ENCODE measurements around the gene BRINP1.

DNA sequence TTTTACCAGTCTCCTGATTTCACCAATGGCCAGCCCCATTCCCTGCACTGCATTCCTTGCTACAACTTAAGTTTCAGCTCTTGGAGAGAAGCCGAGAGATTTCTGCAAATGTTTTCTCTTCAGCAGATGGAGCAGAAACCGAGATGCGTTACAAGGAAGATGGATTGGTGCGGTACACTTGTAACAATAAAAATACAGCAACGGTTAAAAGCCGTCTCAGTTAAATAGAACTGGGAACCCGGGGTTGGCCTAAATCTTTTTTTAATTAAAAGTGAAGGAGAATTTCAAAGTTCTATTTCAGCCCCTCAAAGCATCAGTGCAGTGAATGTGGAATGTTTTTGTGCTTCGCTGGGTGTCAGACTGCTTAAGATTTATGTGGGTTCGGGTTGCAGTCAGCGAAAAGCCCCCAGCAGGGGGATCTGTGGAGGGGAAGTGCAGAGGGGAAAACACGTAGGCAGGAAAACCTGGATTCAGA, 19.8 kb downstream of the BRINP1 start:
- TF ChIP-seq CTCF (IDR thresholded peaks at IDR 0.05) (no peak), SIN3A (IDR thresholded peaks at IDR 0.05; ENCODE audit: borderline replicate concordance, insufficient read depth, low read depth, low read length) (no peak), POLR2AphosphoS5 (IDR thresholded peaks at IDR 0.05; ENCODE audit: low read depth, low read length) (no peak), TCF7L2 (IDR thresholded peaks at IDR 0.05; ENCODE audit: low read depth, low read length) (no peak)
- TF ChIP-seq, protein P1, sequence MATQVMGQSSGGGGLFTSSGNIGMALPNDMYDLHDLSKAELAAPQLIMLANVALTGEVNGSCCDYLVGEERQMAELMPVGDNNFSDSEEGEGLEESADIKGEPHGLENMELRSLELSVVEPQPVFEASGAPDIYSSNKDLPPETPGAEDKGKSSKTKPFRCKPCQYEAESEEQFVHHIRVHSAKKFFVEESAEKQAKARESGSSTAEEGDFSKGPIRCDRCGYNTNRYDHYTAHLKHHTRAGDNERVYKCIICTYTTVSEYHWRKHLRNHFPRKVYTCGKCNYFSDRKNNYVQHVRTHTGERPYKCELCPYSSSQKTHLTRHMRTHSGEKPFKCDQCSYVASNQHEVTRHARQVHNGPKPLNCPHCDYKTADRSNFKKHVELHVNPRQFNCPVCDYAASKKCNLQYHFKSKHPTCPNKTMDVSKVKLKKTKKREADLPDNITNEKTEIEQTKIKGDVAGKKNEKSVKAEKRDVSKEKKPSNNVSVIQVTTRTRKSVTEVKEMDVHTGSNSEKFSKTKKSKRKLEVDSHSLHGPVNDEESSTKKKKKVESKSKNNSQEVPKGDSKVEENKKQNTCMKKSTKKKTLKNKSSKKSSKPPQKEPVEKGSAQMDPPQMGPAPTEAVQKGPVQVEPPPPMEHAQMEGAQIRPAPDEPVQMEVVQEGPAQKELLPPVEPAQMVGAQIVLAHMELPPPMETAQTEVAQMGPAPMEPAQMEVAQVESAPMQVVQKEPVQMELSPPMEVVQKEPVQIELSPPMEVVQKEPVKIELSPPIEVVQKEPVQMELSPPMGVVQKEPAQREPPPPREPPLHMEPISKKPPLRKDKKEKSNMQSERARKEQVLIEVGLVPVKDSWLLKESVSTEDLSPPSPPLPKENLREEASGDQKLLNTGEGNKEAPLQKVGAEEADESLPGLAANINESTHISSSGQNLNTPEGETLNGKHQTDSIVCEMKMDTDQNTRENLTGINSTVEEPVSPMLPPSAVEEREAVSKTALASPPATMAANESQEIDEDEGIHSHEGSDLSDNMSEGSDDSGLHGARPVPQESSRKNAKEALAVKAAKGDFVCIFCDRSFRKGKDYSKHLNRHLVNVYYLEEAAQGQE (IDR thresholded peaks at IDR 0.05; ENCODE audit: insufficient read depth in 1 of 2, low read depth in 2 of 2, low read length in 1 of 2) = no peak

Measured in Panc1 (cell line).